Mononuclear cell (primary cell): Measurements from ENCODE around the gene TPRG1L. TPM values are rescaled to one million over a fixed set of nuclear protein-coding genes. Genes with fewer than 3 reads are reported as not detected.

ENCODE experiments used
- H3K27me3 ChIP-seq: 2 replicates; pipeline ENCODE4 v1.6.0; 2011; ENCODE audit warnings: low read length, control low read depth; ENCODE audit not compliant: insufficient read depth
- H3K4me1 ChIP-seq: 2 replicates; pipeline ENCODE4 v1.5.1; 2011; ENCODE audit warnings: mild to moderate bottlenecking, low read length, control low read depth; ENCODE audit not compliant: insufficient read depth
- H3K4me3 ChIP-seq: 2 replicates; pipeline ENCODE4 v1.5.1; 2011; ENCODE audit warnings: mild to moderate bottlenecking, low read length, moderate library complexity
- H3K9me3 ChIP-seq: 2 replicates; pipeline ENCODE4 v1.5.1; 2011; ENCODE audit warnings: low read depth, mild to moderate bottlenecking, control low read depth, low read length
- total RNA-seq: library from RNA; depleted of rRNA; stranded (reverse); fragments of >200 nt; gene quantifications from one replicate; pipeline ENCODE4 v1.2.3, GENCODE V29; 2012

The TPRG1L gene
- total RNA-seq, 1 donor: 27.5 TPM

GRCh38 chr1:3626025-3626424 lies 1.2 kb downstream of the TPRG1L start:
- no peaks in the 10 kb centered on the region for H3K27me3 ChIP-seq
- no peak overlapping the region for H3K4me3 ChIP-seq
- peaks cover 29% of the 10 kb centered on the region for H3K4me1 ChIP-seq
- H3K9me3 ChIP-seq: no peaks in the 10 kb centered on the region

- H3K4me3 ChIP-seq: no peak overlapping the region
- H3K27me3 ChIP-seq: no peaks in the 10 kb centered on the region
- peaks cover 29% of the 10 kb centered on the region for H3K4me1 ChIP-seq
- no peaks in the 10 kb centered on the region for H3K9me3 ChIP-seq
Observed at GRCh38 chr1:3627515-3628253, 2.9 kb downstream of the TPRG1L start.

- Histone ChIP-seq H3K9me3 (no peaks in the 10 kb centered on the region), H3K4me3 (no peak overlapping the region), H3K27me3 (no peaks in the 10 kb centered on the region), H3K4me1 (peaks cover 22% of the 10 kb centered on the region)
Observed at GRCh38 chr1:3628445-3628844, 3.6 kb downstream of the TPRG1L start.

- no peaks in the 10 kb centered on the region for H3K9me3 ChIP-seq
- H3K4me3 ChIP-seq: no peak overlapping the region
- no peaks in the 10 kb centered on the region for H3K27me3 ChIP-seq
- peaks cover 14% of the 10 kb centered on the region for H3K4me1 ChIP-seq
Observed at GRCh38 chr1:3629561-3630160, 4.8 kb downstream of the TPRG1L start.

GRCh38 chr1:3630161-3630611 lies 5.4 kb downstream of the TPRG1L start:
- Histone ChIP-seq H3K4me1 (peaks cover 14% of the 10 kb centered on the region), H3K27me3 (no peaks in the 10 kb centered on the region), H3K9me3 (no peaks in the 10 kb centered on the region)

GRCh38 chr1:3630914-3631313 lies 6.1 kb downstream of the TPRG1L start:
- Histone ChIP-seq H3K9me3 (no peaks in the 10 kb centered on the region), H3K4me3 (no peak overlapping the region), H3K27me3 (no peaks in the 10 kb centered on the region), H3K4me1 (peaks cover 8% of the 10 kb centered on the region)

More at GRCh38 chr1:3630161-3630611, 5.4 kb downstream of the TPRG1L start:
- H3K4me3 ChIP-seq: no peak overlapping the region

GRCh38 chr1:3631320-3632260 lies 6.8 kb downstream of the TPRG1L start:
- H3K9me3 ChIP-seq: no peaks in the 10 kb centered on the region
- no peaks in the 10 kb centered on the region for H3K27me3 ChIP-seq
- peaks cover 5% of the 10 kb centered on the region for H3K4me1 ChIP-seq
- no peak overlapping the region for H3K4me3 ChIP-seq

GRCh38 chr1:3632298-3632697 lies 7.5 kb downstream of the TPRG1L start:
- no peaks in the 10 kb centered on the region for H3K27me3 ChIP-seq
- H3K4me3 ChIP-seq: no peak overlapping the region
- peaks cover 5% of the 10 kb centered on the region for H3K4me1 ChIP-seq
- H3K9me3 ChIP-seq: no peaks in the 10 kb centered on the region

DNA sequence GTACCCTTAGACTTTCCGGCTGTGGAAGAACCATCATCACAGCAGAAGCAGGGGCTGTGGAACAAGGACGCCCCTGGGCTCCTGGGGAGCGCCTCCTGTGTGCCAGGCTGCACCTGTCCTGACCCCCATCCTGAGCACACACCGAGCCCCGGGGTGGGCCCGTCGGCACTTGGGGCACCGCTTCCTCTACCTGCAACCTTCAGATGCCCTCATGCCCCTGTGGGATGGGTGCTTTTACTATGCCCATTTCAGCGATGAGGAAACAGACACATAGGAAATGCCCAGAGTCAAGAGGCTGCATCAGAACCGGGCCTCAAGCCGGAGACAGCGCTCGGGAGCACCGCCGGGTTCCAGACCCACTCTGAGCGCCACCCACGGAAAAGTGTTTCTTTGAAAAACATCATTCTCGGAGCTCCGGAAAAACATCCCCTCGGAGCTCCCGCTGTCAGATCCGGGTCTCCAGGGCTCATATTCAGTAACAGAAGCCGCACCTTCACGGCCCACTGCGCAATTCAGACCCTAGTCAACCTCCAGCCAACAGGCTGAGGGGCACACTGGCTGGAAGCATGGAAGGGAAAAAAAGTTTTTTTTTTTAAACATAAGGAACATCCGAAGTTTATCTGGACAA lies 8.0 kb downstream of the TPRG1L start:
- H3K27me3 ChIP-seq: no peaks in the 10 kb centered on the region
- H3K9me3 ChIP-seq: no peaks in the 10 kb centered on the region
- no peak overlapping the region for H3K4me3 ChIP-seq
- H3K4me1 ChIP-seq: peaks cover 5% of the 10 kb centered on the region

DNA sequence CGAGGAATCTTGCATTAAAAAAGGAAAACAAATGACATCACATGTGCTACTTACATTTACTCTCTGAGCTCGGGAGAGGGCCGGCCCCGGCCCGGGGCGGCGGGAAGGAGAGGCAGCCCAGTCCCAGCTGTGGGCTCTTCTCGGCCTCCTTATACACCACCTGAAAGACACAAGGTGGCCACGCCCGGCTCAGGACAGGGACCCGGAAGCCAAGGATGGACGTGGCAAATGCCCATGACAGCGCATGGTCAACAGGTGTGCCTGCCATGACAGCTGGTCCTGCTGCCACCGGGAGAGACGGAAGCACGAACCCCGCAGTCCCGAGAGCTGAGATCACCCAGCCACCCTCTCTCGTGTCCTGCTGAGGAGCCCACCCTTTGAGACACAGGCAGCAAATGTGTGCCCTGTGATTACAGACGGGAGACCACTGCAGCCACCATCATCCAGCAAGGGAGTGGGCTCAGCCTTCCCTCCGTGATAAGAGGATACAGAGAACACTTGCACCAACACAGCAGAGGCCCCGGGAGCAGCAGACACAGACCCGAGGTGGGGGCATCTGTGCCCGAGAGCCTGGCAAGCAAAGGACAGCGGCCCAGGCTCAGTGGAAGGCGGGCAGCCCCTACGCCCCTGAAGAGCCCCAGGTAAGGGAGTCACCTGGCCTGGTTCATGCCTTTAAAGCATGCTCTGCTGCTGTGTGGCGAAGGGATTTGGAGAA lies 8.7 kb downstream of the TPRG1L start:
- no peaks in the 10 kb centered on the region for H3K9me3 ChIP-seq
- no peak overlapping the region for H3K4me3 ChIP-seq
- H3K4me1 ChIP-seq: peaks cover 5% of the 10 kb centered on the region
- H3K27me3 ChIP-seq: no peaks in the 10 kb centered on the region

DNA sequence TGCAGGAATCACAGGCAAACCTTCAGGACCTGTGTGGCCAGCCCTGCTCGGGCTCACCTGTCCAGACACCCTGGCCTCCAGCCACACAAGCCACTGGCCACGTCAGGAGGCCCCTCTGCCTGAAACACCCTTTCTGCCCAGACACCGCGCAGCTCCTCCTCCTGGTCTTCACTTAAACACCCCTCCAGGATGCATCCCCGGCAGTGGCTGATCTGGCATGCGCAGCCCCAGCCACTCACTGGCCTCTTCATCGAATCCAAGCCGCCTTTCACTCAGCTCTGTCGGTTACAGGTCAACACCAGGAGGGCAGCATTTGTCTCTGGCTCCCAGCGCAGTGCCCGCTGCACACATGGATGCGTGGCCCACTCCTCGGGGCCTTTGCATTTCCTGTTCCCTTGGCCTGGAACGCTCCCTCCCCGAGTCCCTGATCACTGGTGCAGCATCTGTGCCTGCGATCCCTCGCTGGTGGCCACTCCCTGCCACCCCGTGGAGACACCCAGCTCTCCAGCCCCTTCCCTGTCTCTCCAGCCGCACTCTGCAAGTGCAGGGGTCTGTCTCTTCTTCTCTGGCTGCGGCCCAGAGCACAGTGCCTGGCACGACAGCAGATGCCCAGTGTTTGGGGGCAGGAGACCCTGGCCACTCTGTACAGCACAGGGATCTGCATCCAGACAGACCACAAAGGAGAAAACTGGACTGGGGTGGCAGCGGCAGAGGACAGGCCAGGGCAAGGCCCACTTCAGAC lies 9.4 kb downstream of the TPRG1L start:
- H3K4me1 ChIP-seq: peaks cover 5% of the 10 kb centered on the region
- H3K27me3 ChIP-seq: no peaks in the 10 kb centered on the region
- H3K9me3 ChIP-seq: no peaks in the 10 kb centered on the region
- H3K4me3 ChIP-seq: no peak overlapping the region

- no peaks in the 10 kb centered on the region for H3K4me1 ChIP-seq
- no peak overlapping the region for H3K4me3 ChIP-seq
- H3K27me3 ChIP-seq: no peaks in the 10 kb centered on the region
- H3K9me3 ChIP-seq: no peaks in the 10 kb centered on the region
Observed at GRCh38 chr1:3636080-3636479, 11.3 kb downstream of the TPRG1L start.

GRCh38 chr1:3636531-3636930 lies 11.7 kb downstream of the TPRG1L start:
- Histone ChIP-seq H3K4me1 (no peaks in the 10 kb centered on the region), H3K27me3 (no peaks in the 10 kb centered on the region), H3K9me3 (no peaks in the 10 kb centered on the region), H3K4me3 (no peak overlapping the region)

- Histone ChIP-seq H3K9me3 (no peaks in the 10 kb centered on the region), H3K4me3 (no peak overlapping the region), H3K27me3 (no peaks in the 10 kb centered on the region), H3K4me1 (no peaks in the 10 kb centered on the region)
Observed at GRCh38 chr1:3638027-3638426, 13.2 kb downstream of the TPRG1L start.
